NCI-H345 (cell line): ENCODE results near the gene PARD3B.

Source experiments
- DNase-seq: peaks from one replicate; lab custom pipeline; 2025; lab: John Stamatoyannopoulos, UW

The PARD3B gene

DNA sequence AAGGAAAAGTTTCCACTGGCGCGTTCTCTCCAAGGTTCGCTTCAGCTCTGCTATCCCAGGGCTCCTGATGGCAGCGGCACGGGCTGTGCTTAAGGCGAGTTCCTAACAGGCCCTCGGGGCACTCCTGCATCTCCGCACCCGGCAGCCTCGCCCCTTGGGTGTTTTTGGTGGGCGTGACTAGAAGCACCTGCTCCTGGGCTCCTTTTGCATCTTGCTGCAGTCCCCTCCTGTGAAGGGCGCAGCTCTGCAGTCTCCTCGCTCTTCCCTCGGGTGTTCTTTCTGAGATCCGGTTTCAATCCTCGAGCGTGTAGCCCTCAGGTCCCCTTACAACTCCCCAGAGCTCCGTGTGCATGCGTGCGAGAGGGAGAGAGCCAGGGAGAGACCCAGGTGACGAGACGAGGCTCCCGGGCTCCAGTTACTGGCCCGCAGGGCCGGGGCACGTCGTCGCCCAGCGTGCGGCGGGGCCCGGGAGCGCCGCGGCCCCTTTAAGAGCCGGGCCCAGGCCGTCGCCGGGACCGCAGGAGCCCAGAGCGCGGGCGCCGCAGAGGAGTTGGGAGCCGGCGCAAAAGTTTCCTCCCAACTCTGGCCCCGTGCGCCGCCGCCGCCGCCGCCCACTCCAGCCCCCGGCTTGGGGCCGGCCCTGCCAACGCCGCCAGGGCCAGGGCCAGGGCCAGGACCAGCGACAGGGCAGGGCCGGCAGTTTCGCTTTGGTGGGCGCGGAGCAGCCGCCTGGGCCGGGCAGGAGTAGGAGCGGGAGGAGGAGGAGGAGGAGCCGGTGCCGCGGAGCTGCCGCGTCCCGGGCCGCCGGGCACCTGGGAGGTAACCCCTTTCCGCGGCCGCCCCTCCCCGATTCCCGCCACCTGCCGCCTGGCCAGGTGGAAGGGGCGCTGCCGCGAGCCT lies at the start of gene PARD3B:
PARD3B (plus strand) TSS at position 515 of the 900 bp plus-strand sequence. CDS start 525 bp downstream, outside the sequence.
- peak; percentile 71 for DNase-seq

GRCh38 chr2:204496779-204497178 lies 48.5 kb upstream of the PARD3B start:
- no peak for DNase-seq

DNA sequence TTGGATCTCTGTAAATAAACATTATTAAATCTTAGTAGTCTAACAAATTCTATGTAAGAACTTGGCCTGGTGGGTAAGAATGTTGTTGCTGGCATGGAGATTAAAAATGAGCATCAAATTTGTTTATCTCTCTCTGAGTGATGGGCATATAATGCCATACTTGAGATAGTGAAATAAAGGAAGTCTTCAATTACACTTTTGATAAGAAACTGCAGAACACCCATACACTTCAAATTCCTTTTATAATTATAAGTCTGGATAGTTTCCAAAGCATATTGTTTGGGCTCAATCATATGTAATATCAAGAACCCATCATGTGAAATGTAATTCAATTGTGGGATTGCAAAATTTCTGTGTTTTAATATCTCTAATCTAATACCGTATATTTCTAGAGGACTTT lies 47.4 kb upstream of the PARD3B start:
- DNase-seq: no peak

DNA sequence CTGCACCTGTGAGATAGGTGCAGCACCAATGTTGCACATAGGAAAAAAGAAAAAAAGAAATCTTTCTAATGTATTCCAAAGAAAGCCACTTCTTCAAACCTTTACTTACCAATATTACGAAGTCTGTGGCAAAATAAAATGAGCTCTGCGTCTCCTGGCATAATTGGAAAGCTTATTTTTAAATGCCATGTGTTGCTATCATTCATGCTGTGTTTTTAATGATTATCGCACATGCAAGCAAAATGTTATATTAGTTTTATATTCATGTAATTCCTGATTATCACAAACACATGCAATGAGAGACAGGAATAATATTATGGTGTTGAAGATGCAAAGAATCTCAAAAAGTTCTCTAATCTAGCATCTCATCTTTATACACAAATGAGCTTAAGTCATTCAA lies 47.0 kb upstream of the PARD3B start:
- no peak for DNase-seq

DNA sequence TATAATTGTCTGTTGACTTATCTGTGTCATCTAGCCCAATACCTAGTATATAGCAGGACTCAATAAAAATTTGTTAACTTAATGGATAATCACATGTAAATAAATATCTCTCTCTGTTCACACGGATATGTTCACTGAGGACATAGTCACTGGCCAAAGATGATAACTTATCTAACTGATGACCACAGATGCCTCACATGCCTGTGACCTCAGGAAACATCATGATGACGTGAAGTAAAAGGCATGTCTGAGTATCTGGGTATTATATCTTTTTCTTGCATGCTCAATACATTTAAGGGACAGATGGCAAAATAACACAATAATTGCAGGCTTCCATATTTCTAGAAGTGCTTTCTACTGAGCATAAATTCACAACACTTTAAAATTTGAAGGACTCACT lies 41.4 kb upstream of the PARD3B start:
- no peak for DNase-seq

DNA sequence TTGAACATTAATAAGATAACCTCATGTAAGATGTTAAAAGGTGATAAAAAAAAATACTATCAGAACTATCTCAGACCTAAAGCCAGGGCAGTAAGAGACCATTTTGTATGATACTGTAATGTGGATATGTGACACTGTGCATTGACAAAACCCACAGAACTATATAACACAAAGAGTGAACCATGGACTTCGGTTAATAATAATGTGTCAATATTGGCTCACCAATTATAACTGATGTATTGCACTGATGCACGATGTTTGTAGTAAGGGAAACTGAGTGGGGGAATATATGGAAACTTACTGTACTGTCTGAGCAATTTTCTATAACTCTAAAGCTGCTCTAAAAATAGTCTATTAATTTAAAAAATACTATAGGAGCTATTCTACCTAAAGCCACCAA lies 40.7 kb upstream of the PARD3B start:
- no peak for DNase-seq

- DNase-seq: no peak
Observed at GRCh38 chr2:204505488-204505887, 39.8 kb upstream of the PARD3B start.

DNA sequence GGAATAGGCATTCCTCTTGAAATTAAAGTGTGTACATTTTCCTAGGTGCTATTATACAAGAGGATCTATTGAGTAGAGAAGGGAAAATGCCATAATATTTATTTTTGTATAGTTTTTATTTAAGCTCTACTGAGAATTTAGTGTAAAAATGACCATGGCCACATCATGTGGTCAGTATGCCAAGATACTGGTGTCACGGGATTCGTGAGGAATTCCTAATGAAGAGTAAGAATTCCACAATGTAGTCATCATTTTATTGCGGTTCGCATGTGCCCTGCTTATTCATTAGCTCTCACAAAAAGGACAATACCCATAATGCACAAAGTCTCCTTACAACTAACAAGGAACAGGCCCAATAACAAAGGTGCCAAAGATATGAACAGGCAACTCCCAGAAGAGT lies 39.3 kb upstream of the PARD3B start:
- DNase-seq: no peak

GRCh38 chr2:204507636-204508035 lies 37.6 kb upstream of the PARD3B start:
- DNase-seq: no peak

DNA sequence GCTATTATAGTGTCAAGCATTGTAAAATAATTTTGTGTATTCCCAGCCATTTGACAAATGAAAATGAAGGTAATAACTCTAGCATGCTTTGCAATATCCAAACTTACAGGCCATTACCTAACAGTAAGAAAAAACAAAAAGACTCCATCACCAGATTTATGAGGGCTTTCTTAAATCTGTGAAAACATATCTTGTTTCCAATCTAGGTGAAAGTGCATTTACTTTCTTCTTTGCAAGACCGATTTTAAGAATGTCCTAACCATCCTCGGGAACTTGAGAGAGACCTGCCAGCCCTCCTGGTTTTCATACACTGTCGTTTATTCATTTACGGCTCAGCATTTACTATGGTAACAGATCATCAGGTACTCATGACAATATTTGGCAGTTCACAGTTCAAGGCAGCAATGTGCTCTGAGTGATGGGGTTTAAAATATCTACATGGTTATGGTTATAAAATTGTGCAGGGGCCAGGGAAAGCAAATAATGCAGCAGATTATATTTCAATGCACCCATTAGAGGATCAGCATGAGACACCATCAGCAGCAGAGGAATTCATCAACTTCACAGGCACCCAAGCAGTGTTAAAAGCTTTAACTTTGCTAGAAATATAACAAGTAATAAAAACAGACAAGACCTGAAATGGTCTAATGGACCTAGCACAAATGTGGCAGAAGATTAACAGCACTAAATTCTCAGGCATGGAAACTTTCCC lies 34.4 kb upstream of the PARD3B start:
- no peak for DNase-seq

GRCh38 chr2:204514439-204514838 lies 30.8 kb upstream of the PARD3B start:
- no peak for DNase-seq

DNA sequence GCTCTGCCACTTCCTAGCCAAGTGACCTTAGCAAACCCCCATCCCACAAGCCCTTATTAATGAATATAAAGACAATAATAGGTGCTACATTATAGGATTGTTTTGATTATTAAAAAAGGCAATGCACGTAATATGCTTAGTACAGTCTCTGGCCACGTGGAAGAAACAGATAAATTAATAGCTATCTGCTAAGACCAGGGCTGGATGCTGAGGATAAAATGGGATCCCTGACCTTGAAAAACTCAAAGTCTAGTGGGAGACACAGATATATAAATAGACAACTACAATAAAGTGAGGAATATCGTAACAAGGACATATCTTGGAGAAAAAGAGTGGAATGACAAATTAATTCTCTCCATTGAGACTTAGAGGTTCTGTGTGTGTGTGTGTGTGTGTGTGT lies 29.9 kb upstream of the PARD3B start:
- no peak for DNase-seq

- DNase-seq: no peak
Observed at GRCh38 chr2:204517154-204517553, 28.1 kb upstream of the PARD3B start.

- DNase-seq: no peak
Observed at GRCh38 chr2:204529795-204530463, 15.3 kb upstream of the PARD3B start.

DNA sequence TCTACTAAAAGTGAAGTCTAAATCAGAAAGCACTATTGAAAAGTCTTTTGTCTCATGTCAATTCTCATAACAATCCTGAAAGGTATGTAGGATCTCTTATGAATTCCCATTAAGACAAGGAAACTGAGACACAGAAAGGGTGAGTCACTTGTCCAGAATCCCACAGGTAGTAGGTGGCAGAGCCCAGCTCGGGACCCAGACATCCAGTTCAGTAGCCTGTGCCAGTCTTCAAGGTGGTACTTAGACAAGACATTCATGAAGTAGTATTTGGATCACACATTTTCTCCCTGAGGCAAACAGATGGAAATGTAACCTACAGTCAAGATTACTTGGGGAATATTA lies 14.8 kb upstream of the PARD3B start:
- no peak for DNase-seq

DNA sequence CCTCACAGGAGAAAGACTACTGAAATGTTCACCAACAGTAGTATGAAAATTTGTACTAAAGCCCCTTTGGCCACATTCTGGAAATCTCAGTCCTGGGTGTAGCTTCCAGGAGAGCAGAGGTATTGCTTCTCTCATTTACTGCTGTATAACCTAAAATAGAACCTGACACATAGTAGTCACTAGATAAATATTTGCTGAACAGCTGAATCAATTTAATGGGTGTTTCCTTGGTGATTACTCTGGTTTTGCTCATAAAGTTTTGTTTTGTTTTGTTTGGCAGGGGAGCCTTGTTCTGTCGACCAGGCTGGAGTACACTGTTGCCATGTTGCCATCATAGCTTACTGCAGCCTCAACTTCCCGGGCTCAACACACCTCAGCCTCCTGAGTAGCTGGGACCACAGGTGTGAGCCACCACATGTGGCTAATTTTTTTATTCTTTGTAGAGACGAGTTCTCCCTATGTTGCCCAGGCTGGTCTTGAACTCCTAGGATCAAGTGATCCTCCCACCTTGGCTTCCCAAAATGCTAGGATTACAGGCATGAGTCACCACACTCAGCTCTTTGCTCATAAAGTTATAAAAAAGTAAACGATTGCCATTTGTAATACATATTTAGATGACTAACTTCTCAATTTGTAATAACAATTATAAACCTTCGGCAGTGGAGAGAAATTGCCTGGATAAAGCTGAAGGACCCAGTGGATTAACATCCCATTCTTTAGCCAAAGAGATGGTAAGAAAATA lies 11.5 kb upstream of the PARD3B start:
- no peak for DNase-seq

DNA sequence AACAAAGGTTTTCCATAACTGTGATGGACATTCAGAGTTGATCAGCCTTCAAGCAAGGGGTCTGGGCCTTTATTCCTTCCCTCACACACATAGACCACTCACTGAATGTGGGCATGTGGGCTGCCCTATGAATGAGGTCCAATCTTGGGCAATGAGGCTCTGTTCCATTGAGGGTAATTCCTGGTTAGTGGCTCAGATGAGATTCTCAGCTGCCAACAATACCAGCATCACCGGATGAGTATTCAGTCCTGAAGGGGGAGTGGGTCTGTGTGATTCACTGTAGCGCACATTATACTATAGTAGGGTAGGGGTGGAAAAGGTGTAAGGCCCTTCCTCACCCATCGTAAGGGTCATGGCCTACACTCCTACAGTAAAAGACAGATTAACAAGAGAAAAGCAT lies 9.9 kb upstream of the PARD3B start:
- no peak for DNase-seq

DNA sequence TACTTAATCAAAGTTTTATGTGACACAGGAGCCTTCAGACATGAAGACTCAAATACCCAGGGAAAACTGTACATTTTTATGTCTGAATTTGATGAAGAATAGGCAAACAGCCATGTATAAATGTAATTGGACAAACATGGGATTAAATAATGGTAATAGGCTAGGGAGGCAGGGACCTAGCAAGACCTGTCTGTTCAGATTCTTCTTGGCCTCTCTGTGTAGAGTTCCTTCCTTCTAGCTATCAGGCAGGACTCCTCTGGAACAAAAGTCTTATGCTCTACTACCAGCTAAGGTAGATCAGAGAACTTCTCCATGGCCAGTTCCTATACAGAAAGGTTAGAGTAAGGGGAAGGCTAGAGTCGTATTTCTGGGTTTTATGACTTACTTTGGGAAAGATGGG lies 9.5 kb upstream of the PARD3B start:
- DNase-seq: no peak

DNA sequence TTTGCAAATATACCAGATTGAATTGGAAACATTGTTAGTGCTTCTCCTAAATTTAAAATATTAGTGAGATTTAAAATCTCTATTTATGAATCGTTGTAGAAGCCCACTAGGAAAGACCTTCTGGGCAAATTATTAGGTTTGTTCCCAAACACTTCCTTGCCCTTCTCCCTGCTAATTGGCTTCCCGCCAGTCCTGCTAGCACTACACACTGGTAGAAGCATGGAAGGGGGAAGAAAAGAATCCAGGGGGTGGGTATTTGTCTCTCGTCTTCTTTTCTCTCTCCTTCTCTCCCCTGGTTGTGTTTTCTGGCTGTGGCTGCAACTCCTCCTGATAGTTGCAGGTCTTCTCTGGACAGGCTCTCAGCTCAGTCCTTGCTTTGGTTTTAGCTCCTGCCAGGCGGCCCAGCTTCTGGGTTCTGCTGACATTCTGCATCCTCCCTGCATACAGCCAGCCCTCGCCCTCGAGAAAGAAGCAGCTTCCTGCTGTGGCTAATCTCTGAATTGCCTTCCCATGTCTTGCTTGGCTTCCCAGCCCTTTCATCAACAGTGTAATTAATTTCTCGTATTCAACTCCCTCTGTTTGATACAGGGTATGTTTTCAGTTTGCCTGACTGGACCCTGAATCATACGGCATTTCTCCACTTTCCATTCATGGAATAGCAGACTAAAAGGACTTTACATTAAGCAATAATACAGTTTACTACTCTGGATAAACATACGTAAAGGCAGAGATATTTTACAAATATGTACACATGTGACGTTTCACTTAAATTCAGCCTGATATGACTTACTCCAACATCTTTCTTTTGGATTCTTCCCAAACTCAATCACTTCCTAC lies 6.9 kb upstream of the PARD3B start:
- no peak for DNase-seq

- no peak for DNase-seq
Observed at GRCh38 chr2:204539019-204539385, 6.3 kb upstream of the PARD3B start.

DNA sequence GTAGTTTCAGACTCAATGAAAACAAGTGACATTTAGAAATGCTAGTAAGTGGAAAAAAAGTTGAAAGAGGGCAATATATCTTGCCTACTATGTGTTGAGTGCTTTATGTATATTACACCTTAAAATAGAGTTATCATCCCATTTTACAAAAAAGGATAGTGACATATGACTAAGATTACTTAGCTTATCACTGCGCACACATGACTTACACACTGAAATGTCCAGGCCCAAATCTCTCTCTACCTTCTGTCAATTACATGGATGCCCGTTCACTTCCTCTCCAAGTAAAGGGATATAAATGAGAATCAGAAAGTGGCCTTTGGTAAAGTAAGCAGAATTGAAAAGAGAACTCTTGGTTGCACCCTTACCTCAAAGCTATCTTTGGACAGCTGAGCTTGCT lies 3.6 kb upstream of the PARD3B start:
- DNase-seq: no peak
